Stimulated activated CD8-positive, alpha-beta memory T cell treated with anti-CD3 and anti-CD28 coated beads, Interleukin-12 subunit alpha, Interleukin-12 subunit beta, amount 100 ng/mL, for 1 hour (primary cell): Measurements from ENCODE around the gene MLLT10.

Experiments
- DNase-seq: peaks from one replicate; pipeline ENCODE4 v3.0.0-alpha.2; 2020; ENCODE audit warnings: low read depth

The MLLT10 gene

DNA sequence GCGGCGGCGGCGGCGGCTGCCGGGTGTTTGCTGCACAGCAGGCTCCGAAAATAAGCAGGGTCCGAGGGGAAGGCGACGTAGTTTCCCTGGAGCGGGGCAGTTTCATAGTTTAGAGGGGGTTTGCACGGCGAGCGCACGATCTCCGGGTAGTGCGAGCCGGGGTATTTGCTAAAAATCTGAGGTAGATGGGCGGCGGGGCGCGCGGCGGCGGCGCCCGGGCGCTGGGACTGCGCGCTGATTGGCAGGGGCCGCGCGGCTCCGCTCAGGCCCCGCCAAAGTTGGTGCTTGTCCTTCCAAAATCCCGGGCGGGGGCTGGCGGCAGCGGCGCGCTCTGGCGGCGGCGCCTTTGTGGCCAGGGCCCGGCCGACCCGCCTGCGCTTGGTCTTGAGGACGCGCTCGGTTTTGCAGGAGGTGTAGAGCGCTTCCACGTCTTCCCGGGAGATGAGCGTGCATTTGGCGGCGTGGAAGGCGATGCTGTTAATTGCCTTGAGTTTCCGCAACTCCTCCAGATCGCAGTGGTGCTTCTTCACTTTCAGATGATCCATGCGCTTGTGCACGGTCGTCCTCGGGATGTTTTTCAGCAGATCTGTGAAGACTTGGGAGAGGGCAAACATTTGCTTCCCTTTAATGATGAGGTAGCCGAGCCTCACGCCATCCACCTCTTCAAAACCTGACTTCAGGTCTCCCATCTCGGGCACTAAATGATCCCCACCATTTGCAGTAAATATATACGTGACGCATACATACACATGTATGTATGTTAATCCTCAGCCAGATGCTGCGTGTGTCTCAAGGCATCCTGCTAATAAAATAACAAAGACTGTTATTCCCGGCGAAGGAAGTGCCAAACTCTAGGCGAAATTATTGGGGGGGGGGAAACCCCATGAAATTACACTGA is 16.6 kb upstream of the MLLT10 start:
- no peak for DNase-seq

- DNase-seq: no peak
Observed at GRCh38 chr10:21518149-21518640, 15.8 kb upstream of the MLLT10 start.

GRCh38 chr10:21518641-21519396 is 15.2 kb upstream of the MLLT10 start:
- no peak for DNase-seq

GRCh38 chr10:21519397-21519933 is 14.6 kb upstream of the MLLT10 start:
- DNase-seq: no peak

- no peak for DNase-seq
Observed at GRCh38 chr10:21519941-21520436, 14.0 kb upstream of the MLLT10 start.

- no peak for DNase-seq
Observed at GRCh38 chr10:21520509-21520908, 13.5 kb upstream of the MLLT10 start.

DNA sequence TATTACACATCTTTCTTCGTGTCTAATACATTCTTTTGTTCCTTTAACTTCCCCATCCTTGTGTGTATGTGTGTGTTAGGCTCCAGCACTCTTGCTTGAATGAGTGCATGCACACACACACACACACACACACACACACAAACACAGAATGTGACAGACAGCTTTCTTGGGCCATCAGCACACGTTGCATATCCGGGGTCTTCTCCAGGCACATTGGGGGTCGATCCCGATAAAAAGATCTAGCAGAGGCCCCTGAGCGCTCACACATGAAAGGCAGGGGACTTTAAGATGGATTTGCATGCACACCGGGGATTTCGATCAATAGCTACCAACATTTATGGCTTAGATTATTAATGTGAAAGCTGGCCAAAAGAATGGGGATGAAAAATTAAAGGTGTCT is 13.1 kb upstream of the MLLT10 start:
- DNase-seq: no peak

DNA sequence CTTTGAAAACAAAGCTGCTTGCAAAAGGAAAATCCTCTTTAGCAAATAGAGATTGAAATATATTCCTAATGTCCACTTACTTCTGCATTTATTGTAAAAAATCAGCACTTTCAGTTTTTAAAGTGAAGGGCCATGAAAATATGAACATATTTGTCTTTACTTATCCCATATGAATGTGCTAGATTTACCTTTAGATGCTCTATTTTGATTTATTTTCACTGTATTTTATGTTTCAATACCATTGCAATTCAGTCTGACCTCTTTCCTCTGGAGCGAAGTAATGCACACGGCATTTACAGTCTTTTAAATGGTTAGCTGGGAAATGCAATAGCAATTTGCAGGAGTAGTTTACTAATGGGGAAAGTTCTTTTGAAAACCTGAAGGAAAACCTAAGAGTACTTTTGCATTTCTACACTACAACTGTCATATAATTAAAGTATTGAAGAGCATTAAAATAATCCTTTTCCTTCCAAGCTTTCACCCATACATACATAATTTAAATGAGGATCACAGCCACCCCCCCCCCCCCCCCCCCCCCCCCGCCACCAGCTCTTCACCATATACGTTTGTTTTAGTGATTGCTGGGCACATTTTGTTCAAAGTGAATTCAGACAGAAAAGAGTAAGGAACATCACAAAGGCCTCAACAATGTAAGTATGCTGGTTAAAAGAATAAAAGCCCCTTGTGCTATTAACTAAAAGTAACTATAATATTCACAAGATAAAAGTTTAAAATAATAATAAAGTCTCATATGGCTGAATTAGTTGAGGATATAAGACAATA is 12.1 kb upstream of the MLLT10 start:
- DNase-seq: no peak

GRCh38 chr10:21522631-21523406 is 11.2 kb upstream of the MLLT10 start:
- DNase-seq: no peak

- no peak for DNase-seq
Observed at GRCh38 chr10:21523557-21524008, 10.4 kb upstream of the MLLT10 start.

DNA sequence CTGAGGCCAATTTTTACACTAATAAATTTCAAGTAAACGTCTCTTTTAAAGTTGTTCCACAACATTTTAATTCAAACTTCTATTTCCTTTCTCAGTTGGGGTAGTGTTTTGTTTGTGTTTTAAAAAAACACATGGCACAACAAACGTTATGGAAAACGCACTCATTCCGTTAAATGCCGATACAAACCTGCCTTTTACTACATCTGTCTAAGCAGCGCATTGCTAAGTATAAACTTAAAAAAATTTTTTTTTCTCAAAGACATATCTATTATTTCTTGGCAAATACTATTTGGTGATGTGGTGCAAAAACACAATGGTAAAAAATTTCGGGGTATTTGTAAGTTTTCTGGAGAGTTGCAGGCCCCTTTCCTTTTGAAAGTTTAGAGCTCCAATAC is 9.9 kb upstream of the MLLT10 start:
- no peak for DNase-seq

GRCh38 chr10:21524526-21525366 is 9.3 kb upstream of the MLLT10 start:
- no peak for DNase-seq

DNA sequence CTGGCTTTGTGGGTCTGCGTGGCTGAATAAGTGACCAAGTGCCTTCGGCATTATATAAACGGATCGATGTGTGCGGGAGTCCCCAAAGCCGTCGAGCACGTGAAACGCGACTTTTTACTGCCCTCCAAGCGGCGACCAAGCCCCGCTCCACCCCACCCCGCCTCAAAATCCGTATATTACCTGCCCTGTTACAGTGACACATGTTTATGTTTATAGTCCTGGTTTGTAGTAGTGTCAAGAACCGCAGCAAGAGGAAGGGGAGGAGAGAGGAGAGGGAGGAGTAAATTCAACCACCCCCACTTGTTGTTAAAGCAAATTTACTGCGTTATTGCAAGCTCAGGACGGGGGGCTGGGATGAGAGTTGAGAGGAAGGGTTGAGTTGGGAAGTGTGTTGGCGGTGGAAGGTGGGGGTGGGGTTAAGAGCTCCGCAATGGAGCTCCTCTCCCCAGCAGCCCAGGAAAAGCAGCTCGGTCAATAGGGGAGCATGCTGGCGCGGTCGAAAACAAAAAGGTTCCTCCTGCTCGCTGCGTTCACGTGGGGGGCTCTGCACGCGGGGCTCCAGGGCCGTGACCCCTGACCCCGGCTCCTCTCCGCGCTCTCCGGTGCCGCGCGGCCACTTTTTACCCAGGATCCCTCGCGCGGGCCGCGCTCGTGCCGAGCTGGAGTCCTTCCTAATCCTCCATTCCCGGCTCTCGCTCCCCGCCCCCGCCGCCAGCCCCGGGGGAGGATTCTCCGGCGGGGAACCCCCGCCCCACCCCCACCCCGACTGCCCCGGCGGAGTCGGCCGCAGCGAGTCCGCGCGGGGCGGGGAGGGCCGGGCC is 8.5 kb upstream of the MLLT10 start, which contains the start of gene SKIDA1:
TSS of gene SKIDA1 (minus strand) at position 316 of the 821 bp plus-strand sequence. CDS start 7,860 bp downstream, outside the sequence.
- no peak for DNase-seq

GRCh38 chr10:21526188-21526859 is 7.7 kb upstream of the MLLT10 start:
- DNase-seq: no peak

DNA sequence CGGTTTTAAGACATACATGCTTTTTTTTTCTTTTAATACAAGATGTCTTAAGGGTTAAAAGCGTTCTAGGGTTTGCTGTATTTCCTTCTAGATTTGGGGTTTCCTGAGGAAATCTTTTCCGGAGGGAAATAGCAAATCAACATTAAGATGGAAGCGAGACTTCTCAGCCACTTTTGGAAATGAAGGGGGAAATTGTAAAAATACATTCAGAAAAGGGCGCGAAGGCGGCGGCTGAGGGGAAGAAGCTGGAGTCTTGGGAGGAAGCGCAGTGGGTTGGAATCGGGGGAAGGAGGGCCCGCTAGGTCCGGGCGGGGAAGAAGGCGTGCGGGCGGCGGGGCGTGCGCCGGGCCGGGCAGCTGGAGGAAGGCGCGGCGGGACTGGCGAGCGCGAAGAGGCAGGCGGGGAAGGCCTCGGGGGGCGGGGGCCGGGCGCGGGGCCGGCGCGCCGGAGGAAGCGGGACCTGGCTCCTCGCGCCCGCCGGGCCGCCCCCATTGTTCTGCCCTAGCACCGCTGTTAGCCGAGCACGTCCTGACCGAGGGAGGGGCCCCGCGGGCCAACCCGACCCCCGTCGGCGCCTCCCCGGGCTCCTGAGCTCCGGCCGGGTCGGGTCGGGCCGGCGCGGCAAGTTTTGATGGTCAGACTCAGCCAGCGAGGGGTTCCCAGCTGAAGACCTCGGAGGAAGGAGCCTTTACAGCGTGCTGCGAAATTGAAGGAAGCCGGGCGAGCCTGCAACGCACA is 7.0 kb upstream of the MLLT10 start:
- DNase-seq: no peak

GRCh38 chr10:21527598-21528235 is 6.3 kb upstream of the MLLT10 start:
- DNase-seq: no peak
